NCI-H2196 (cell line): ENCODE measurements around the gene SHISA5.
"Not testable (repeated sequence)": the region's sequence is repeated elsewhere in the genome, so short reads cannot be mapped to it uniquely, and the experiment has no call there.

ENCODE experiments used
- DNase-seq: peaks from one replicate; lab custom pipeline; 2025; ENCODE audit not compliant: unreplicated experiment; lab: John Stamatoyannopoulos, UW

The SHISA5 gene

GRCh38 chr3:48504051-48504946 lies at the start of gene SHISA5:
SHISA5 (minus strand) TSS chr3:48504174; CDS start chr3:48504094, 80 bp downstream.
- peak; percentile 10 for DNase-seq

GRCh38 chr3:48553361-48553760 lies 49.4 kb upstream of the SHISA5 start:
- DNase-seq: no peak

GRCh38 chr3:48552111-48552951 lies 48.4 kb upstream of the SHISA5 start:
- DNase-seq: no peak

GRCh38 chr3:48551651-48552050 lies 47.7 kb upstream of the SHISA5 start:
- not testable (repeated sequence) for DNase-seq

- DNase-seq: peak; percentile 72
Observed at GRCh38 chr3:48548729-48549705, 45.0 kb upstream of the SHISA5 start.

GRCh38 chr3:48548126-48548525 lies 44.2 kb upstream of the SHISA5 start:
- no peak for DNase-seq

GRCh38 chr3:48546203-48546829 lies 42.3 kb upstream of the SHISA5 start:
- DNase-seq: no peak

- no peak for DNase-seq
Observed at GRCh38 chr3:48544141-48544540, 40.2 kb upstream of the SHISA5 start.

GRCh38 chr3:48543271-48543866 lies 39.4 kb upstream of the SHISA5 start:
- DNase-seq: no peak

- DNase-seq: no peak
Observed at GRCh38 chr3:48538451-48538850, 34.5 kb upstream of the SHISA5 start.

GRCh38 chr3:48536785-48537184 lies 32.8 kb upstream of the SHISA5 start:
- no peak for DNase-seq

- DNase-seq: no peak
Observed at GRCh38 chr3:48536116-48536515, 32.1 kb upstream of the SHISA5 start.

- no peak for DNase-seq
Observed at GRCh38 chr3:48535578-48535977, 31.6 kb upstream of the SHISA5 start.

GRCh38 chr3:48532977-48533337 lies 29.0 kb upstream of the SHISA5 start:
- no peak for DNase-seq

- DNase-seq: no peak
Observed at GRCh38 chr3:48532271-48532976, 28.4 kb upstream of the SHISA5 start.

GRCh38 chr3:48530701-48531100 lies 26.7 kb upstream of the SHISA5 start:
- DNase-seq: not testable (repeated sequence)

GRCh38 chr3:48528754-48529153 lies 24.8 kb upstream of the SHISA5 start:
- no peak for DNase-seq

- no peak for DNase-seq
Observed at GRCh38 chr3:48528048-48528447, 24.1 kb upstream of the SHISA5 start.

- DNase-seq: no peak
Observed at GRCh38 chr3:48524970-48525369, 21.0 kb upstream of the SHISA5 start.
